Adrenal gland (tissue), 5 donors: ENCODE data around the gene SLC22A2.

Experiments
- POLR2A ChIP-seq, 2 donors: fragments of 450-650 bp; IDR thresholded peaks; one replicate each; pipeline ENCODE4 v1.6.1; 2017; ENCODE audit warnings: antibody characterized with exemption in 2 of 2, mild to moderate bottlenecking in 2 of 2, moderate library complexity in 1 of 2
- TF ChIP-seq, protein P1 (sequence below), 6 experiments: fragments of 450-650 bp in 4 of 6; fragments of 200-600 bp in 2 of 6; sonication (generic) in 1 of 6; IDR thresholded peaks; 1 replicate in 5 of 6; 2 replicates in 1 of 6; pipeline versions ENCODE4 v1.5.1 to v1.8.0; 2016 to 2021; ENCODE audit warnings: antibody characterized with exemption in 6 of 6, mild to moderate bottlenecking in 2 of 6, moderate library complexity in 1 of 6
- donor health status: DM: no; HTN: no; CAD: no.

DNA sequence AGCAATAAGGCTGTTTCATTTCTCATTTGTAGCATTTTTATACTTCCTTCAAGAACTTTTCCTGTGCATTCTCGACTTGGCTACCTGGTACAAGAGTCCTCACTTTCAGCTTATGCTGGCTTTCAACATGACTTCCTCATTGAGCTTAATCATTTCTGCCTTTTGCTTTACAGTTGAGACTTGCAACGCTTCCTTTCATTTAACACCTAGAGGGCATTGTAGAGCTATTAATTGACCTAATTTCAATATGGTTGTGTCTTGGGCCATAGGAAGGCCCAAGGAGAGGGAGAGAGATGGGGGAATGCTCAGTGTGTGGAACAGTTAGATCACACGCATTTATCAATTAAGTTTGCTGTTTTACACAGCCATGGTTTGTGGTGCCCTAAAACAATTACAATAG, 37.2 kb downstream of the SLC22A2 start:
- TF ChIP-seq, protein P1, sequence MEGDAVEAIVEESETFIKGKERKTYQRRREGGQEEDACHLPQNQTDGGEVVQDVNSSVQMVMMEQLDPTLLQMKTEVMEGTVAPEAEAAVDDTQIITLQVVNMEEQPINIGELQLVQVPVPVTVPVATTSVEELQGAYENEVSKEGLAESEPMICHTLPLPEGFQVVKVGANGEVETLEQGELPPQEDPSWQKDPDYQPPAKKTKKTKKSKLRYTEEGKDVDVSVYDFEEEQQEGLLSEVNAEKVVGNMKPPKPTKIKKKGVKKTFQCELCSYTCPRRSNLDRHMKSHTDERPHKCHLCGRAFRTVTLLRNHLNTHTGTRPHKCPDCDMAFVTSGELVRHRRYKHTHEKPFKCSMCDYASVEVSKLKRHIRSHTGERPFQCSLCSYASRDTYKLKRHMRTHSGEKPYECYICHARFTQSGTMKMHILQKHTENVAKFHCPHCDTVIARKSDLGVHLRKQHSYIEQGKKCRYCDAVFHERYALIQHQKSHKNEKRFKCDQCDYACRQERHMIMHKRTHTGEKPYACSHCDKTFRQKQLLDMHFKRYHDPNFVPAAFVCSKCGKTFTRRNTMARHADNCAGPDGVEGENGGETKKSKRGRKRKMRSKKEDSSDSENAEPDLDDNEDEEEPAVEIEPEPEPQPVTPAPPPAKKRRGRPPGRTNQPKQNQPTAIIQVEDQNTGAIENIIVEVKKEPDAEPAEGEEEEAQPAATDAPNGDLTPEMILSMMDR (IDR thresholded peaks at IDR 0.05), result peak in 1 of 6 experiments; percentile 15
- no peak for TF ChIP-seq POLR2A (IDR thresholded peaks at IDR 0.05)
